HG03280 (cell line): Measurements from ENCODE around the gene PRICKLE2.
A peak's percentile ranks its signal among the peaks of the same experiment; 100 is the strongest.

ENCODE experiments used
- ATAC-seq: cut with Tn5 transposase; IDR thresholded peaks from one replicate; pipeline ENCODE4 v1.9.1; 2021; ENCODE audit warnings: mild to moderate bottlenecking, moderate library complexity; ENCODE audit not compliant: unreplicated experiment

PRICKLE2 gene

GRCh38 chr3:64195789-64196188 lies 29.5 kb downstream of the PRICKLE2 start:
- ATAC-seq, result no peak

GRCh38 chr3:64191822-64192221 lies 33.4 kb downstream of the PRICKLE2 start:
- ATAC-seq, result no peak

GRCh38 chr3:64190517-64191515 lies 34.5 kb downstream of the PRICKLE2 start:
- no peak for ATAC-seq

DNA sequence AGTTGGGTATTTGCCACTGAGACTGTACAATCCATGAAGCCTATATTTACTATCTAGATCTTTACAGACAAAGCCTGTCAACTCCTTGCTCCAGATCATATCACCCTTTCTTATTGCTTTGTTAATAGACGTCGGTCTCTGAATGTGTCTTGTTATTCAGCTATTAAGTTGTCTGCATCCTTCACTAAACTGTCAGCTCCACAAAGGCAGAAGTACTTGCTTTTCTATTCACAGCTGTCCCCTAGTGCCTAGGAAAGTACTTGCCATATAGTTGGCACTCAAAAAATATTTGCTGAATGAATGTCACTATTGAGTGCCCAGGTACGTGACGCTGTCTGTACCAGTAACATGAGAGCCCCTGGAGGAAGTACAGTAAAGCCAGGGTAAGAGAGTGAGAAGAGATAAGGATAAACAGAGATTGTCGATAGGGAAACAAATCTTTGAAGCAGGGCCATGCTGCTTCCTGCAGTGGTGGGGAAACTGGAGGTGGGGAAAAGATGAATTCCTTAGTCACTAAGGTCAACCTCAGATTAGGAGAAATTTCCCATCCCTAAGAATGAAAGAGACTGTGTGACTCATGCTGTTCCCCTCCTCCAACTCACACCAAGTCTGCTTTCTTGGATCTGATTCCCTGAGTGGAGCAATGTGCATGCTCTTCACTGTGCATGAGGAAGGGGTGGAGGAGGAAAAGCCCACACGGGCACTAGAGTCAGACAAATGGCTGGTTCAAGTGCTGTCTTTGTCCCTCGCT lies 36.3 kb downstream of the PRICKLE2 start:
- no peak for ATAC-seq

- ATAC-seq, result no peak
Observed at GRCh38 chr3:64187065-64187959, 38.0 kb downstream of the PRICKLE2 start.

- no peak for ATAC-seq
Observed at GRCh38 chr3:64186667-64187064, 38.6 kb downstream of the PRICKLE2 start.

DNA sequence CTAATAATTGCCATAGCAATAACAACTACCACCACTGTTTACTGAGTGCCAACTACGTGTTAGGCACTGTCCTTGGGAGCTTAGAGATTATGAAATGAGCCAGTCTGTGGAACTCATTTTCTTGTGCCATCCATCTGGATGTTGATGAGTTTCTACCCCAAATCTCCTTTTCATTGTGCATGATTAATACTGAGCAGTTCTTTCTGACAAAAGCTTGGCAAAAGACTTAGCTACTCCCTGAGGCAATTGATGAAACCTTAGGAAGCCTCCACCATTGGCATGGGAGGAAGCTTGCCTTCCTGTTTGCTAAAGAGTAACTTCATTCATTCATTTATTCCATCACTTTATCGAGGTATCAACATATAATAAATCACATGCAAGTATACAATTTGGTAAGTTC lies 39.8 kb downstream of the PRICKLE2 start:
- no peak for ATAC-seq

DNA sequence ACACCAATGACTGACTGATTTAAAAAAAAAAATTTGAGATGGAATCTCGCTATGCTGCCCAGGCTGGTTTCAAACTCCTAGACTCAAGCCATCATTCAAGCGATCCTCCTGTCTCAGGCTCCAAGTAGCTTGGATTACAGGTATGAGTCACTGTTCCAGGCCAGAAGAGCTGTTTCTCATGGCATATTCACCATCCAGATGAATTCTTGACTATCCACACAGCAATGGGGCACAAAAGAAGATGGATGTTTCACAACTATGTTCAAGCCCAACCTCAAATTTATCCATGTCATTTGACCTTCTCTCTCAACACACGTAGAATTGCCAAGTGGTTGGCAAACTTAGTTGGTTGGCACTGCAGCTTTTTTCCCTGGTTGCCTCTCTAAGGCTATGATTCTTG lies 40.6 kb downstream of the PRICKLE2 start:
- ATAC-seq, result no peak

GRCh38 chr3:64179860-64180259 lies 45.4 kb downstream of the PRICKLE2 start:
- no peak for ATAC-seq

DNA sequence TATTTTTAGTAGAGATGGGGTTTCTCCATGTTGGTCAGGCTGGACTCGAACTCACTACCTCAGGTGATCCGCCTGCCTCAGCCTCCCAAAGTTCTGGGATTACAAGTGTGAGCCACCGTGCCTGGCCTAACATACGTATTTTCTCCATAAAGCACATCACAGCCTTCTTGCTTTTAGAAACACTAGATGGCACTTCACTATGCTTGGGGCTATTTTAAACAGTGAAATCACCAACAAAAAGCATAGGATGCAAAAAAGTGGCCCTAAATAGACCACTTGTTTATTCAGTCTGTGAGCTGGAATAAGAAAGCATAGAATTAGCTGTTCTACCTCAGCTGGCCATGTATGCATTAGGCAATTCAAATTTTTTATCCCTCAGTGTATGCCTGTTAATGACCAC lies 46.0 kb downstream of the PRICKLE2 start:
- no peak for ATAC-seq

GRCh38 chr3:64178419-64178818 lies 46.8 kb downstream of the PRICKLE2 start:
- ATAC-seq, result no peak

GRCh38 chr3:64176461-64176996 lies 48.7 kb downstream of the PRICKLE2 start:
- peak; percentile 64 for ATAC-seq

GRCh38 chr3:64174328-64174727 lies 50.9 kb downstream of the PRICKLE2 start:
- ATAC-seq, result no peak

- ATAC-seq, result no peak
Observed at GRCh38 chr3:64173563-64173962, 51.7 kb downstream of the PRICKLE2 start.

GRCh38 chr3:64170270-64170669 lies 55.0 kb downstream of the PRICKLE2 start:
- ATAC-seq, result no peak

DNA sequence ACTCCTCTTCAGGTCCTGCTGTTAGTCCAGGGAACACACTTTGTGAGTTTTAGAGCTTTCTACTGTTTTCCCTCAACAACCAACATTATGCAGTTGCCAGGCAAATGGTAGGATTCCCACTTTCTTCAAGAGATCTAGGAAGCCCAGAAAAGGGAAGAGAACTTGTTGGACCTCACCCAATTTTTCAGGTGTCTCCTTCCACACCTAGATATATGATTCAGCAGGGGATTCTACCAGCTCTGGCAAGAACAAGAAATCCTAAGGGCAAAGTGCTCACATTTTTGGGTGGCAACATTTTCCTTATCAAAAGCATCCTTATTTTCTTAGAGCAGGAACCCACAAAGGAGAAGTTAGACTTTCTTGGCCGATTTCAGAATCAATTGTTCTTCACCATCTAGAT lies 57.4 kb downstream of the PRICKLE2 start:
- ATAC-seq, result no peak

DNA sequence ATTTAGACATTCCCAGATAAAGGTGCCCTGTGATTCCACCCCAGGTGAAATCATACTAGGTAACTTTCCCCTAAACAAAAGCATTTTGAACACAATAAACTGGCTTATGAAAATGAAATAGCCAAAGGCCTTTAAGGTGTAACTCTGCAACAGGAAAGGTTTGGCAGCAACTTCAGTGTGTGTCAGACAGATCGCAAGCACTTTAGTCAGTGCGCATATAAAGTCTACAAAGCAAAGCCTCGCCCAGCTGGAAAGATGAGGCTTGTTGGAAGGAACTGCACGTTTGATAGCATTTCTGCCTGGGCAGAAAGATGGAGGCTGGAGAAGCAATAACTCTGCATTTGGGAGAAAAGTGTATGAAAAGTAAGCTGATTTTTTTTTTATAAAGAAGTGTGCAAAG lies 57.9 kb downstream of the PRICKLE2 start:
- ATAC-seq, result no peak

GRCh38 chr3:64166584-64167162 lies 58.6 kb downstream of the PRICKLE2 start:
- ATAC-seq, result no peak

DNA sequence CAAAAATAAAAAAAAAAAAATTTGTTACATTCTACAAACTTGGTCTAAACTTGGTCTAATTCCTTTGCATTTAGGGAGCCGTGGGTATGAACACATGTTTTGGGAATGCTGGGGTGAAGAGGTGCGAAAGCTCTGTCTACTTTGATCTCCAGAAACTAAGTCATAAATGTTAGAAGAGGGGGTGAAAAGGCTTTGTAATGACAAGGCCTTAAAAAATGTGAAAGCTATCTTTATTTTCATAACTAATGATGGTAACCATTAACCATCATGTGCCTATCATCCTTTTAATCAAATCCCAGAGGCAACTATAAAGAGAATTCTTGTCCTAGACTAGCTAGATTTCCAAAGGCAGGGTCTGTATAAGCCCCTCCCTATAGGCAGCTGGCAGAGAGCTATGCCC lies 60.9 kb downstream of the PRICKLE2 start:
- ATAC-seq, result no peak

DNA sequence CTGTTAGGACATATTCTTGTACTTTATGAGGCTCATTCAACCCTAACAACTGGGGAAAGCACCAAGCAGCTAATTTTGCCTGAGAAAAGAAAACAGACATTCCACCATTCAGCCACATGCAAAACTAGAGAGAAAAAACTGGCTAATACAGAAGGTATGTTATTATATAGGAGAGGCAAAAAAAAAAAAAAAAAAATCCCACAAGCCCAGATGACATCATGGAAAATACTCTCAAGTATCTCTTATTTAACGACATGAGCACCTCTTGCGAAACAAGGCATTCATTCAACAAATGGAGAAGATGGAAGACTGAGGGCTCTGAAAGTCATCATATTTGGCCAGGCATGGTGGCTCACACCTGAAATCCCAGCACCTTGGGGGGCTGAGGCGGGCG lies 61.5 kb downstream of the PRICKLE2 start:
- peak; percentile 67 for ATAC-seq
